Adrenal gland (tissue), 12 donors: ENCODE measurements around the gene BFSP1. TPM values are rescaled to one million over a fixed set of nuclear protein-coding genes. Genes with fewer than 3 reads are reported as not detected.

Experiments used
- DNase-seq, 7 donors: peaks; one replicate each; pipeline ENCODE4 v3.0.0-alpha.2; 2019 to 2020
- H3K27ac ChIP-seq, 5 donors: fragments of 200-600 bp; sonication (generic) in 4 of 5; 1 replicate in 3 of 5; 2 replicates in 2 of 5; pipeline versions ENCODE4 v1.5.1 to v1.8.0; 2016 to 2020; ENCODE audit warnings: mild to moderate bottlenecking in 1 of 5
- H3K27me3 ChIP-seq: fragments of 200-600 bp; 2 replicates; pipeline ENCODE4 v1.8.0; 2021
- H3K36me3 ChIP-seq, 2 donors: fragments of 200-600 bp; replicated peaks in 1 of 2; 1 replicate in 1 of 2; 2 replicates in 1 of 2; pipeline versions ENCODE4 v1.5.1 to v1.8.0; 2018 to 2022
- H3K4me1 ChIP-seq, 2 donors: fragments of 200-600 bp; replicated peaks in 1 of 2; 1 replicate in 1 of 2; 2 replicates in 1 of 2; pipeline versions ENCODE4 v1.5.1 to v1.8.0; 2018 to 2021
- H3K4me3 ChIP-seq, 4 donors: fragments of 200-600 bp; sonication (generic) in 3 of 4; one replicate each; pipeline ENCODE4 v1.5.1; 2016 to 2018
- H3K9me3 ChIP-seq, 3 donors: fragments of 200-600 bp; sonication (generic) in 1 of 3; replicated peaks in 1 of 3; 1 replicate in 2 of 3; 2 replicates in 1 of 3; pipeline versions ENCODE4 v1.5.1 to v1.8.0; 2016 to 2021
- CTCF ChIP-seq, 6 experiments: fragments of 450-650 bp in 4 of 6; fragments of 200-600 bp in 2 of 6; sonication (generic) in 1 of 6; IDR thresholded peaks; 1 replicate in 5 of 6; 2 replicates in 1 of 6; pipeline versions ENCODE4 v1.5.1 to v1.8.0; 2016 to 2021; ENCODE audit warnings: antibody characterized with exemption in 6 of 6, mild to moderate bottlenecking in 2 of 6, moderate library complexity in 1 of 6
- POLR2A ChIP-seq, 2 donors: fragments of 450-650 bp; IDR thresholded peaks; one replicate each; pipeline ENCODE4 v1.6.1; 2017; ENCODE audit warnings: antibody characterized with exemption in 2 of 2, mild to moderate bottlenecking in 2 of 2, moderate library complexity in 1 of 2
- WGBS, 4 donors: extraction: QIAGEN DNeasy Blood & Tissue Kit in 2 of 4; methylation state at CpG; one replicate each; pipeline versions ENCODE4 v1.1.5 to v1.1.7; 2013 to 2017; 5-methylcytosine and 5-hydroxymethylcytosine counted together
- intact Hi-C, 2 donors: fragments of 100-400 bp; cut with DNase I; formaldehyde crosslinking; loops; one replicate each; pipeline versions ENCODE4 v1.14.1 to v1.15.0; 2022 to 2023
- polyA plus RNA-seq, 3 donors: library from polyadenylated mRNA; stranded (reverse); fragments of 200-250 nt in 2 of 3; fragments of 350-450 nt in 1 of 3; fragmentation: Illumina TruSeq in 1 of 3; extraction: RNeasy Lipid Tissue Mini Kit (QIAGEN cat#74804) in 1 of 3; gene quantifications; one replicate each; pipeline ENCODE4 v1.2.3, GENCODE V29; 2013 to 2014
- total RNA-seq, 9 donors: library from RNA; depleted of rRNA in 4 of 9; stranded (reverse); fragments of >200 nt in 4 of 9; fragments of 120-200 nt in 1 of 9; fragmentation: NEBNext Ultra II Directional in 1 of 9; extraction: Animal tissue kit (Norgen Biotek cat#: 25700) in 1 of 9; gene quantifications; one replicate each; pipeline versions ENCODE4 v1.1.0 to v1.2.4, GENCODE V29; 2013 to 2023
- donor health status: healthy with polysubstance abuse.
- donor health status: Bipolar disorder and iron deficiency.
- donor health status: DM: yes; HTN: yes; CAD: no.
- donor health status: DM: no; HTN: no; CAD: no.
- donor health status: DM: no; HTN: no; CAD: no.
- donor health status: DM: yes; HTN: yes; CAD: no.

The BFSP1 gene
- total and polyA plus RNA-seq, 12 donors: 0.39 to 18.5 (median 2.2) TPM

GRCh38 chr20:17461941-17462340 is 69.2 kb downstream of the BFSP1 start:
- H3K4me1 ChIP-seq: no peaks in the 10 kb centered on the region
- no peaks in the 10 kb centered on the region for H3K9me3 ChIP-seq
- DNase-seq: no peak
- intact Hi-C loops: no loop called here
- WGBS, 4 donors: 65 to 82% (median 73%) methylated on average over 3 of the region's 3 CpGs
- no peaks in the 10 kb centered on the region for H3K27me3 ChIP-seq
- H3K27ac ChIP-seq: no peak overlapping the region
- H3K4me3 ChIP-seq: no peak overlapping the region
- no peaks in the 10 kb centered on the region for H3K36me3 ChIP-seq
- TF ChIP-seq CTCF (IDR thresholded peaks at IDR 0.05) (no peak), POLR2A (IDR thresholded peaks at IDR 0.05) (no peak)

- TF ChIP-seq POLR2A (IDR thresholded peaks at IDR 0.05) (no peak), CTCF (IDR thresholded peaks at IDR 0.05) (no peak)
- no peaks in the 10 kb centered on the region for H3K9me3 ChIP-seq
- no peaks in the 10 kb centered on the region for H3K4me1 ChIP-seq
- DNase-seq: no peak
- WGBS, 4 donors: 69 to 91% (median 81%) methylated on average over 2 of the region's 2 CpGs
- no peaks in the 10 kb centered on the region for H3K27me3 ChIP-seq
- H3K27ac ChIP-seq: no peak overlapping the region
- H3K4me3 ChIP-seq: no peak overlapping the region
- H3K36me3 ChIP-seq: no peaks in the 10 kb centered on the region
- intact Hi-C loops: no loop called here
Measured at GRCh38 chr20:17460119-17460518, 71.1 kb downstream of the BFSP1 start.

GRCh38 chr20:17457588-17458190 is 73.5 kb downstream of the BFSP1 start:
- no peak for TF ChIP-seq CTCF (IDR thresholded peaks at IDR 0.05)
- TF ChIP-seq POLR2A (IDR thresholded peaks at IDR 0.05): no peak
- intact Hi-C loops: no loop called here
- H3K4me1 ChIP-seq: no peaks in the 10 kb centered on the region
- WGBS, 4 donors: 86 to 96% (median 89%) methylated on average over 6 of the region's 6 CpGs
- no peaks in the 10 kb centered on the region for H3K27me3 ChIP-seq
- H3K4me3 ChIP-seq: no peak overlapping the region
- no peak for DNase-seq
- H3K27ac ChIP-seq: no peak overlapping the region
- H3K9me3 ChIP-seq: no peaks in the 10 kb centered on the region
- no peaks in the 10 kb centered on the region for H3K36me3 ChIP-seq

- intact Hi-C loops: no loop called here
- Histone ChIP-seq H3K27ac (no peak overlapping the region), H3K36me3 (no peaks in the 10 kb centered on the region), H3K4me1 (no peaks in the 10 kb centered on the region), H3K4me3 (no peak overlapping the region), H3K9me3 (no peaks in the 10 kb centered on the region), H3K27me3 (no peaks in the 10 kb centered on the region)
- WGBS, 4 donors: 67 to 82% (median 81%) methylated on average over 1 of the region's 1 CpG
- TF ChIP-seq POLR2A (IDR thresholded peaks at IDR 0.05) (no peak), CTCF (IDR thresholded peaks at IDR 0.05) (no peak)
- DNase-seq: no peak
Measured at GRCh38 chr20:17457079-17457478, 74.1 kb downstream of the BFSP1 start.
